Activated T-cell treated with anti-CD3 and anti-CD28 coated beads for 48 hours (primary cell): Measurements from ENCODE around the gene DDX27.

Experiments used
- DNase-seq: peaks from one replicate; pipeline ENCODE4 v3.0.0-alpha.2; 2020; ENCODE audit warnings: low read depth

The DDX27 gene

DNA sequence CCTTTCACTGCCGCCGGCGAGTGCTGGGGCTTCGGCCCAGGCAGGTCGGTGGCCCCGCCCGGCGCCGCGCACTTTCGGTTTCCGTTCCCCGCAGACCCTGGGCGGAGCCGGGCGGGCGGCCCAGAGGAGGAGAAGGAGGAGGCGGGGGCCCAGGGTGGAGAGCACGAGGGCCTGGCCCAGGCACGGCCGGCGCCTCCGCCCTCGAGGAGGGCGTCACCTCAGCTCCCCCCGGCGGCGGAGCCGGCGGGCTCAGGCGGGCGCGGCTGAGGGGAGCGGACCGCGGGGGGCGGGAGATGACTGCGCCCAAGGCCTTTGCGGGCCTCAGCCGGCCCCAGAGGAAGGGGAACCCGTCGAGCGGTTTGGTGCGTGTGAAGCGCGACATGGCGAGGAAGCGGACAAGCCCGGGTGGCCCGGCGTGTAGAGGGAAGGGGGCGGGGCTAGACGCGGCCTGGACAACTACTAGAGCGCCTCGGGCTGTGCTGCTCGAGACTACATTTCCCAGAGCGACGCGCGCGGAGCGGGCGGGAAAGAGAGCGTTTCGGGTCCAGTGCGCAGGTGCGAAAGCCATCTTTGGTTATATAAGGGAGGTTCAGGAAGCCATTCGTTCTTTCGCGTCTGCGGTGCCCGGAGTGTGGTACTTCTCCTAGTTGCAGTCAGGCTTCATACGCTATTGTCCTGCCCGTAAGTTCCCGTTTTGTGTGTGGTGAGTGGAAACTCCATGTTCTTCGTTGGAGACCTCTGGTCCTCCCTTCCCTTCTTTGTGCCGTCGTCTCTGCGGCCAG, 59.0 kb downstream of the DDX27 start, which contains the start of gene ZNFX1:
Gene ZNFX1 (minus strand): TSS at position 22 of the 782 bp plus-strand sequence. CDS start 2,218 bp downstream, outside the sequence.
- peak; percentile 97 for DNase-seq

DNA sequence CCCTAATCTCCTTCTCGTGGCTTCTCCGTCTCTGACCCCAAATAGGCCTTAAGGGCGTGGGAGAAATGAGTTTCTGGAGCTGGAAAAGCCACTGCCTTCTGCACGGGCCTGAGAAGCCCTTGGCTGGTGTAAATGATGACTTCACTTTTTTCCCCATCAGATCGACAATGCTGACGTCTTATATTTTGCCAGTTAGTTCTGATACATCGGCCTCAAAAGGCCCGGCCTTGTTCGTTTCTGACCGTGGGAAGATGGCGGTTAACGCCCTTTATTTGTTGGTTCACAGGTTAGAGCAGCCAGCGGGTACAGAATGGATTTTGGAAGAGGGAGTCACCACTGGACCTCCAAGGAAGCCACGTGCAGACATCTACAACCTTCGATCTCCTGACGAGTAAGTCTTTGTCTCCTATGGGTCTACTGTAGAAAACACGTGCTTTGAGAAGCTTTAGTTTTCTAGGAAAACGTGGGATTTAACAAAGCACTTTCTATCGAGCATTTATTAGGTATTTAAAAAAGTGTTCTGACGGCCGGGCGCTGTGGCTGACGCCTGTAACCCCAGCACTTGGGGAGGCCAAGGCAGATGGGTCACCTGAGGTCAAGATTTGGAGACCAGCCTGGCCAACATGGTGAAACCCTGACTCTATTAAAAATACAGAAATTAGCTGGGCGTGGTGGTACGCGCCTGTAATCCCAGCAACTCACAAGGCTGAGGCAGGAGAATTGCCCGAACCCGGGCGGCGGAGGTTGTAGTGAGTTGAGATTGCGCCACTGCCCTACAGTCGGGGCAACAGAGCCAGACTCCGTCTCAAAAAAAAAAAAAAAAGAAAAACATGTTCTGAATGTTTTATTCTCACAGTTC, 59.8 kb downstream of the DDX27 start:
- no peak for DNase-seq

DNA sequence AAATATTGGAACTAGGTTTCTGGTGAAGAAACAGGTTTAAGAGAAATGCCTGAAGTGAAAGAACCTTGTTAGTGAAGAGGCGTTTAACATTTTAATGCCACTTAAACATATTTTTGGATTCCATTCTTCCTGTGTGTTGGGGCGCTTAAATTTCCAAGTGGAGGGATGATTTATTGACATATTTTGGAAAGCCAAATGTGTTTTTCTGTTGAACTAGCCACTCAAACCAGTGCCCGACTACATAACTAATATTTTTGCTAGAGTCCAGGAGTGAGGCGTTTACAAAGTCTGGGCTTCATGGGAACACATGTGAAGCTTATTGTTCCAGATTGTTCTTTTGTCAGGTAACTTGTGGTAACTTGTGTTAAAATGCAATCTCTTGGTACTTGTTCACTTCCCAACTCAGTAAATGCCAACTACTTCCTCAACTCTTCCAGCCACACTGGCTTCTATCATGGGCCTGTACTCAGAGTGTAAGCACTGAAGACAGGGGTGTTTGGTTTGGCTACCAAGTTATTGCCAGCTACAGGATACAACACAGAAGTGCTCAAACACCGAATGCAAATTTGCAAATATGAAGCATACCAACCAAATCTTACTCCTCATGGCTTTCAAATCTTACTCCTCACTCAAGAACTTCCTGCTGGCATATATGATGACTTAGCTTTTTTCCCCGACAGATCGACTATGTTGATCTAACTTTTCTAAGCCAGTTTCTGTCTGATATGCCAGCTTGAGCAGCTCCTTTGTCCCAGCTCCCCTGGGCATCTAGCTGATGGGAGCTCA, 60.7 kb downstream of the DDX27 start:
- no peak for DNase-seq

GRCh38 chr20:49280463-49281058, 61.3 kb downstream of the DDX27 start:
- no peak for DNase-seq

GRCh38 chr20:49281059-49281912, 62.1 kb downstream of the DDX27 start:
- DNase-seq: no peak

DNA sequence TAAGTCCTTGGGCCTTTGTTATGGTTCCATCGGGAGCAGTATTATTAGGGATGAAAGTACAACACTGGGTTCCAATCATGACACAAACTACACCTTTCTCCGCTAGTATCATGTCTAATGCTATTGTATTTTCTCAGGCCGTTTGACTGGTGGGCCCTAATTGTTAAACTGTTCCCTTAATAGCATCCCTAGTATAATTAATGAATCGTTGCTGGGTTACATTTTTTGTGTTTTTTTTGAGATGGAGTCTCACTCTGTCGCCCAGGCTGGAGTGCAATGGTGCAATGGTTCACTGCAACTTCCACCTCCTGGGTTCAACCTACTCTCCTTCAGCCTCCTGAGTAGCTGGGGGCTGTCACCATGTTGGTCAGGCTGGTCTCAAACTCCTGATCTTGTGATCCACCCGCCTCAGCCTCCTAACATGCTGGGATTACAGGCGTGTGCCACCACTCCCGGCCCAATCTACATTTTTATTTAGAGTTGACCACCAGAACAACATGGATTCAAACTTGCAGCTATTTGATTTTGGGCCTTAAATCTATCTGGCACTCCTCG, 62.8 kb downstream of the DDX27 start:
- no peak for DNase-seq

DNA sequence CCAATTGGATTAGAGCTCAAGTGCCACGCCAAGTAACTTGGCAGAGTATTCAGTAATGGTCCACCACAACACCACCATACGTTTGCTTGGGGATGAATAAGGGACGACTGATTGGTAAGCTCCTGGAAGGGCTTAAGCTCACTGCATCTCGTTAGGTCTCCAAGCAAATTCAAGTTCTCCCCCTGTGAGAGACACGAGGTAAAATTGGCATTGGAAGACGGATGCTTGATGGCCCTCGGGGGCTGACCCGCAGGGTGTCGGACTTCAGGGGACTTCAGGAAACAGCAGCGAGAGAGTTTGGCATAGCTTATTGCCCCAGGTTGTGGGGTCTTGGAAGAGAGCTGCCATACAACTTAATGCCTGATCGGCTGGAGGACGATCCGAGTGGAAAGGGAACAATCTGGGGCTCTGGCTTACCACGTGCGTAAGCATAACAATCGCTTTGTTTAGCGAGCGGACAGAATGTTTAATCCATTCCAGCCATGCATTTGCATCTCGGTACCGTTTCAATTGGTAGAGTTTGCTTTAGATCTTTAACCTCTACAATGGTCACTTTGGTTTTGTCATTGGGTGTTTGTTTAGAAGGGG, 63.5 kb downstream of the DDX27 start:
- DNase-seq: no peak

GRCh38 chr20:49283176-49283702, 64.0 kb downstream of the DDX27 start:
- DNase-seq: no peak

DNA sequence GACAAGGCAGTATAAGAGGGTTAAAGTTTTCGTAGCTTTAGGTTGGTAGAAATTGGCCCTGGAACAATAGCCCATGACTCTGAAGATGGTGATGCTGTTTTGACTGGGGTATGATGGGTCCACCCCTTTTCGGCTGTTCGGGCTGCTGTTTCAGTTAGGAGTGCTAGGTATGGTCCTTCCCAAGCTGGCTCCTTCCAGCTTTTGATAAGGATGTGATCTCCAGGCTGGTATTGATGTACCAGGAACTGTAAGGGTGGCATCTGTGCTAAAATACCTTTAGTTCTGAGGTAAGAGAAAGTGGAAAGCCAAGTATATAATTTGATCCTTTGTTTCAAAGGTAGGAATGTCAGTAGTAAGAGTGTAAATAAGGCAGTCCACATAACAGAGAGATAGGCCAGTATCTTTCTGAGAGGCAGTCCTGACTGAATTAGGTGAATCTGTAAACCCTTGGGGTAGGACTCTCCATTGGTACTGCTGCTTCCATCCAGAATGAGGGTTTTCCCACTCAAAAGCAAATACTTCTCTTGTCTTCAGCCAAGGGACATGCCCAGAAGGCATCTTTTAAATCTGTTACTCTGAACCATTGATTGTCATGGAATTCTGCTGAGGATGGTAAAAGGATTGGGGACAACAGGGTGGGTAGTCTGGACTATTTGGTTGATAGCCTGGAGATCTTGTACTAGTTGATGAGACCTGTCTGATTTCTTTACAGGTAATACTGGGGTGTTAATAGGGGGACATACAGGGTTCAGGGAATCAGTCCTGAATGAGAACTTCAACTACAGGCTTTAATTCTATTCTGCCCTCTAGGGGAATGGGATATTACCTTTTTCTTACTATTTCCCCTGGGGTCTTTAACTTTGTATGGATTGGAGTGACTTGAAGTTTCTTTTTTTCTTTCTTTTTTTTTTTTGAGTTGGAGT, 64.7 kb downstream of the DDX27 start:
- DNase-seq: no peak

DNA sequence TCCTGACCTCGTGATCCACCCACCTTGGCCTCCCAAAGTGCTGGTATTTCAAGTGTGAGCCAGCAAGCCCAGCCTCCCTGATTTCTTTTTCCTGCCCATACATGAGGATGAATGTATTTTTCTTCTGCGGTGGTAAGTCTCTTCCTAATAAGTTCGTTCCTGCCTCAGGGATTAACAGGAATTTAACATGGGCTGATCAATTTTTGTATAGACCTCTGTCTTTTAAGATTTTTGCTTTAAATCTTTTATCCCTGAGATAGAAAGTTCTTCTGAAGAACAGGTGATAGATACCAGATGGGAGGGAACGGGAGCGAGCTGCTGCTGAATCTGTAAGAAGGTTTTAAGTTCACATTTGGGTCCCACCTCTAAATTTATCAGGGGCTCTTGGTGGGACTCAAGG, 65.6 kb downstream of the DDX27 start:
- DNase-seq: no peak

DNA sequence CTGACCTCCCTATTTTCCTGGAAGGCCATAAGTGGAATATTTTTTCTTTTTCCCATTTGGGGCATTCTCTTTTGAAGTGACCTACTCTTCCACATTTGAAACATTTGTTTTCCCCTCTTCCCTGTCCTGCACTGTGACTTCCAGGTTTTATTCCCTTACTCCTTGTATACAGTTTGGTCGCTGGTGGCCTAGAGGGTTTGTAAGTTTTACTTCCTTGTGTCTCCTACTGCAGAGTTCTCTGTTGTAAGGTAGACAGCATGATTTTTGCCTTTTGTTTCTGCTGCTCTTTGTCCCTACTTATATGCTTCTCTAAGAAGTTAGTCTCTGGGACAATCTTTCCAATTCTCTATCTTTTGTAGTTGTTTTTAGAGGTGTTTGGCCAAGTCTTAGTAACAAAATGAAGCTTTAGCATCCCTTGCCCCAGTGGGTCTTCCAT, 66.0 kb downstream of the DDX27 start:
- DNase-seq: no peak

DNA sequence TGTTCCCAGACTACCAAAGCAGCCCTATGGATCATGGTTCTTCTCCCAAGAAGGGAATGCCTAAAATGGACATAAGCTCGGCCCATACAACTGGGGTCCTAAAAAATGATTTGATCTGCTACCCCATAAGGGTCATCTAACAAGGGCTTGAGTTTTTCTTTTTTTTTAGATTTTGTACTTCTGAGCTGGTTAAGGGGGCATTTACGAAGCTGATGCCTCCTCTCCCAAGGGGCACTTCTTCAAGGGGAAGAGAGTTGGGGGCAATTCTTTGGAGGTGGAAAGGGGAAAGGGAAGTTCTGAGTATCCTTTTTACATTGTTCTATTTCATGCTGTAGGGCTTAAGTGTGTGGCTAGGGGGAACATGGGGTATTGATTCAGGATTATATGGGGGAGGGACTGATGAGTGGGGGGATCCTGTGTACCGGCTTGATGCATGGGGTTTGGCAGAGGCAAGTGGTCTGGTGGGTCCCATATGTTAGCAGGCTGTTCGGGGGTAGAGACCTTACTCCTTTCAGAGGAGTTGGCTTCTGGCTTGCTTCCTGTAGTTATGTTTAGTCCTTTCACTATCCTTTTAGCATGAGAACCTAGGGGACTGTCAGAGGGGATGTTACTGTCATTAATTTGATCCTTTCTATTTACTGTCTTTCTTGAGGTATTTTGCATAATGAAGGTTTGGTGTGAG, 66.7 kb downstream of the DDX27 start:
- DNase-seq: no peak

DNA sequence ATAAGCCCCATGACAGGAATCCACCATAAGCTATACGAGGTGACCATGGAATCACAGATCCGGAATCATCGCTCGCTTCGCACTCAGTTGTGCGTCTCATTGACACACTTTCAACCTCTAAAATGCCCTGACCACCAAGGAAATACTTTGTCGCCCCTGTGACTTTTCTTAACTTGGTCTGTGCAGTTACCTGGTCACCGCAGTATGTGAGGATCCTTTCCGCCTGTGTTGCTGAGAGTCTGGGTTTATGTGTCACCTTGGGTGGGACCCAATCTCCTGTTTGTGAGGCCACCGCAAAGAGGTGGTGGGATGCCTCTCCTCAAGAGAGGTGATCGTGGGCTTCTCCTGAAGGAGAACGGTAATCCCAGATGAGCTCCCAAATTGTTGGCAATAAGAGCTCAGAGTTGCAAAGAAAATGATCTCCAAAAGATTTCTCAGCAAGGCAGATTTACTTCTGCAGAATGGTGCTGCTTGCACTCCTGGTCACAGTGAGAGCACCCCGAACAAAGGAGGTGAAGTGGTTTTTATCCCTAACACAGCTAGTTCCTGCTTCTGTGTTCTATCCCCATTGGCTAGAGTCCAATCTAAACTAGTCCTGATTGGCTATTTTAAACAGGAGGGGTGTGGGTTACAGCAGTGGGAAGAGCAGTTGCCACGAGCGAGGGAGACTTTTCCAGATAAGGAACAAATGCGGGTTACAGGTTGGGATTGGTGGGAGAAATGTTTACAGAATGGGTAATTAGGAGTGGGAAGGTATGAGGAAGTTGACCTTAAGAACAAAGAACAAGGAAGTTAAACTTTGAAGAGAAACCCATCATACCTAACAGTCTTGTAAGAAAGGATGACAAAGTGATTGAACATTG, 67.7 kb downstream of the DDX27 start:
- DNase-seq: no peak

DNA sequence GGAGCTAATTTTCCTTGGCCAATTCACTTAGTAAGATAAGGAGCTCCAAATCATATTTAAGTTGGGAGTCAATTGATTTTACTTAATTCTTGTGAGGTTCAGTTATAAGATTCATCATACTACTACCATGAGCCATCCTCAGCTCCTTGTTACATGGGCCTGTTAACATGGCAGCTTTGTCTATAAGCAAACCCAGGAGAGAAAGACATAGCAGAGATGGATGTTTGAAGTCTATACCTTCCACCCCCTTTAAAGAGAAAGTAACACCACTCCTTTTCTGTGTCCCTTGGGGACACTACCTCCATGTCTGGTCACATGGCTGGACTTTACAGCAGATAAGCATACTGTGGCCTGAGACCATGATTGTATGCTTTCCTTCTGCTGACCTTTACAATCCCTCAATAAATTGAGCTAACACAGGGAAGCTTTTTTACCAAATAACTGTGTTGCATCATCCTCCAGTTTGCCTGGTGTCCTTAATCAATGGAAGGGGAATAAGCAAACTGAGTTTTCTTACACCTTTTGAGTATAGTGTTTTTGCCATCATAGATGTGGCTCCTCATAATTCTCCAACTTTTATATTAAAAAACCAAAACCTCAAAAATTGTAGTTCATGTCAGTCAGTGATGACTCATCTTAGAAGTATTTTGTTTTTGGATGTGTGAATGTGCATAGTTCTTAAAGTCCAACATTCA, 68.5 kb downstream of the DDX27 start:
- no peak for DNase-seq

- no peak for DNase-seq
These were observed 69.1 kb downstream of the DDX27 start for GRCh38 chr20:49288250-49288751.
